Endothelial cell of umbilical vein (primary cell): ENCODE measurements around the gene ZBTB40. TPM values are rescaled to one million over a fixed set of nuclear protein-coding genes. Genes with fewer than 3 reads are reported as not detected.

Source experiments
- BruUV-seq: library from RNA; stranded (reverse); fragments of 400-500 nt; replicated peaks from 2 replicates; lab custom pipeline; 2021; lab: Mats Ljungman, UMichigan
- CTCF ChIA-PET: fragments of 300-600, 350-600 bp; sonication (Branson Sonifier 250); formaldehyde crosslinking; loops from one replicate; lab custom pipeline; 2021; ENCODE audit warnings: antibody characterized with exemption, inconsistent platforms; lab: Charles Lee
- POLR2A ChIA-PET: fragments of 300-600, 350-600 bp; sonication (Branson Sonifier 250); formaldehyde crosslinking; loops from one replicate; lab custom pipeline; 2021; ENCODE audit warnings: antibody characterized with exemption, inconsistent platforms; lab: Charles Lee
- DNase-seq: peaks from one replicate; pipeline ENCODE4 v3.0.0-alpha.2; 2011; ENCODE audit warnings: low read depth, low spot score
- FAIRE-seq: peaks from 2 replicates; lab custom pipeline; 2011; peaks lifted over from hg19 to GRCh38; lab: Jason Lieb, UNC
- H2AFZ ChIP-seq: 2 replicates; pipeline ENCODE4 v1.6.0; 2012; ENCODE audit warnings: low read depth, low read length, control low read depth, inconsistent platforms
- H3K27ac ChIP-seq: 2 replicates; pipeline ENCODE4 v1.5.1; 2011; ENCODE audit warnings: low read depth, mild to moderate bottlenecking, control low read depth, low read length, moderate library complexity; ENCODE audit not compliant: insufficient read depth
- H3K27me3 ChIP-seq, 2 experiments: 2 replicates each; pipeline versions ENCODE4 v1.6.0 to v1.6.1; 2011; ENCODE audit warnings: low read length in 2 of 2, mixed read lengths in 1 of 2; ENCODE audit not compliant: control insufficient read depth in 2 of 2, insufficient read depth in 2 of 2
- H3K36me3 ChIP-seq, 2 experiments: 2 replicates in 1 of 2; 3 replicates in 1 of 2; pipeline ENCODE4 v1.5.1; 2011; ENCODE audit warnings: low read length in 2 of 2, mild to moderate bottlenecking in 1 of 2, moderate library complexity in 1 of 2; ENCODE audit not compliant: control insufficient read depth in 2 of 2, insufficient read depth in 2 of 2; ENCODE audit errors: extremely low read depth in 1 of 2
- H3K4me1 ChIP-seq: 3 replicates; pipeline ENCODE4 v1.5.1; 2011; ENCODE audit warnings: mild to moderate bottlenecking, low read length; ENCODE audit not compliant: control insufficient read depth, insufficient read depth; ENCODE audit errors: extremely low read depth
- H3K4me2 ChIP-seq: 2 replicates; pipeline ENCODE4 v1.6.1; 2011; ENCODE audit warnings: low read length, control low read depth, mixed read lengths; ENCODE audit not compliant: insufficient read depth
- H3K4me3 ChIP-seq, 3 experiments: fragments of 200-600 bp in 1 of 3; sonication (generic), shearing (Covaris generic) in 1 of 3; replicated peaks in 1 of 3; 2 replicates each; pipeline ENCODE4 v1.5.1; 2011 to 2016; ENCODE audit warnings: control low read depth in 3 of 3, low read length in 3 of 3, mild to moderate bottlenecking in 2 of 3, inconsistent platforms in 1 of 3, low read depth in 1 of 3, moderate library complexity in 1 of 3; ENCODE audit not compliant: insufficient read depth in 1 of 3
- H3K79me2 ChIP-seq: 2 replicates; pipeline ENCODE4 v1.6.0; 2012; ENCODE audit warnings: low read length, inconsistent platforms; ENCODE audit not compliant: control insufficient read depth, insufficient read depth
- H3K9ac ChIP-seq: replicated peaks from 2 replicates; pipeline ENCODE3; 2011; ENCODE audit warnings: low read length, control low read depth; ENCODE audit not compliant: insufficient read depth; ENCODE audit errors: extremely low read depth
- H3K9me1 ChIP-seq: replicated peaks from 3 replicates; pipeline ENCODE4 v1.6.0; 2011; ENCODE audit warnings: mild to moderate bottlenecking, low read length; ENCODE audit not compliant: control insufficient read depth, insufficient read depth; ENCODE audit errors: extremely low read depth
- H3K9me3 ChIP-seq: replicated peaks from 2 replicates; pipeline ENCODE4 v1.5.1; 2012; ENCODE audit warnings: low read length, inconsistent platforms; ENCODE audit not compliant: control insufficient read depth, insufficient read depth
- H4K20me1 ChIP-seq: replicated peaks from 2 replicates; pipeline ENCODE3; 2011; ENCODE audit warnings: mild to moderate bottlenecking, low read length; ENCODE audit not compliant: control insufficient read depth, insufficient read depth; ENCODE audit errors: extremely low read depth
- EZH2 ChIP-seq: IDR thresholded peaks from 2 replicates; pipeline ENCODE4 v1.6.1; 2012; ENCODE audit warnings: borderline replicate concordance, low read depth, mild to moderate bottlenecking, moderate library complexity, low read length, inconsistent platforms; ENCODE audit not compliant: severe bottlenecking
- FOS ChIP-seq: IDR thresholded peaks from 2 replicates; pipeline ENCODE4 v1.6.1; 2011; ENCODE audit warnings: mild to moderate bottlenecking, low read length, moderate library complexity, borderline replicate concordance; ENCODE audit not compliant: insufficient read depth
- GATA2 ChIP-seq: IDR thresholded peaks from 2 replicates; pipeline ENCODE4 v1.7.0; 2011; ENCODE audit warnings: low read depth, mild to moderate bottlenecking, moderate library complexity, mixed read lengths, low read length; ENCODE audit not compliant: insufficient read length, insufficient read depth
- JUN ChIP-seq: IDR thresholded peaks from 2 replicates; pipeline ENCODE4 v1.6.1; 2011; ENCODE audit warnings: borderline replicate concordance, low read depth; ENCODE audit not compliant: insufficient read length, insufficient read depth
- MYC ChIP-seq: IDR thresholded peaks from one replicate; pipeline ENCODE4 v1.6.1; 2011; ENCODE audit warnings: mild to moderate bottlenecking, low read depth, low read length
- POLR2A ChIP-seq: IDR thresholded peaks from 2 replicates; pipeline ENCODE4 v1.6.1; 2012; ENCODE audit warnings: low read depth, mild to moderate bottlenecking, control low read depth, low read length
- POLR2AphosphoS5 ChIP-seq: IDR thresholded peaks from 2 replicates; pipeline ENCODE4 v1.6.1; 2012; ENCODE audit warnings: low read depth, mild to moderate bottlenecking, control low read depth, low read length, moderate library complexity; ENCODE audit not compliant: insufficient read depth
- dilution Hi-C: fragments of 300-500 bp; cut with MboI; formaldehyde crosslinking; loops from one replicate; pipeline ENCODE4 v1.15.0; 2019; ENCODE audit warnings: low sequenced_read_pairs; ENCODE audit not compliant: extremely low pct_ligation_motif_present
- intact Hi-C: fragments of 100-400 bp; cut with micrococcal nuclease; formaldehyde crosslinking; loops from one replicate; pipeline ENCODE4 v1.10.0; 2022
- polyA plus RNA-seq, 4 experiments: library from polyadenylated mRNA; depleted of rRNA in 3 of 4; stranded (reverse) in 3 of 4; unstranded in 1 of 4; fragments of >200 nt; gene quantifications; 2 replicates each; pipeline versions ENCODE4 v1.2.1 to v1.2.3, GENCODE V29; 2011 to 2012; ENCODE audit warnings: missing spikeins in 1 of 4
- total RNA-seq: library from RNA; stranded (reverse); gene quantifications from 2 replicates; pipeline ENCODE4 v1.2.3, GENCODE V29; 2021
- TF ChIP-seq, protein P1 (sequence below): IDR thresholded peaks from 2 replicates; pipeline ENCODE4 v1.6.1; 2011; ENCODE audit not compliant: insufficient read depth, insufficient read length
- TF ChIP-seq, protein P2 (sequence below), 2 donors: IDR thresholded peaks; 1 replicate in 1 of 2; 2 replicates in 1 of 2; pipeline ENCODE4 v1.5.1; 2011; ENCODE audit warnings: low read length in 2 of 2, mild to moderate bottlenecking in 2 of 2, moderate library complexity in 2 of 2, control low read depth in 1 of 2, inconsistent platforms in 1 of 2, low read depth in 1 of 2; ENCODE audit not compliant: insufficient read depth in 1 of 2; ENCODE audit errors: extremely low read depth in 1 of 2

Gene ZBTB40
- total and polyA plus RNA-seq, 2 donors (not counting 3 experiments of a cell fraction or from before 2014, with no cell fraction given): 12.3 to 21.3 TPM

DNA sequence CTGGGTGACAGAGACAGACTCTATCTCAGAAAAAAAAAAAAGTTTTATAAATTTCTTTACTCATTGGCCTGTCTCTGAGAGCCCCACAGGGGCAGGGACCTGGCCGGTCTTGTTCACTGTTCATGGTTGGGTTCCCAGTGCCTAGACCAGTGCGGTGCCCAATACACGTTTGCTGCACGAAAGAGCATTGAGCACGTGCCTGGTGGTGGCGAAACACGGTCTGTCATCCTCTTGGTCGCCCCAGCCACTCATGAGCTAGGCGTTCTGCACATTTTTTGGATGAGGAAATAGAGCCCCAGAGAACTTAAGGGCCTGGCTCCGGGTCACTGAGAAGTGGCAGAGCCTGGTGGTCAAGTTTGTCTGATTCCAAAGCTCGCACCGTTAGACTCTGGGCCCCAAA, 93.0 kb downstream of the ZBTB40 start:
- H3K27ac ChIP-seq: no peak overlapping the region
- POLR2A ChIA-PET: no interaction called here
- no peak overlapping the region for H2AFZ ChIP-seq
- H3K9me1 ChIP-seq: no peaks in the 10 kb centered on the region
- H3K27me3 ChIP-seq: peaks cover 9 to 12% of the 10 kb centered on the region in 2 experiments
- FAIRE-seq (no peak), DNase-seq (no peak)
- H3K4me1 ChIP-seq: no peaks in the 10 kb centered on the region
- dilution Hi-C loops (no loop called here), intact Hi-C loops (no loop called here)
- no peak for TF ChIP-seq GATA2
- TF ChIP-seq POLR2AphosphoS5: no peak
- H3K36me3 ChIP-seq: no peaks in the 10 kb centered on the region
- H4K20me1 ChIP-seq: no peaks in the 10 kb centered on the region
- H3K79me2 ChIP-seq: no peaks in the 10 kb centered on the region
- no TSS peak for BruUV-seq
- H3K4me2 ChIP-seq: no peak overlapping the region
- no peak overlapping the region for H3K9ac ChIP-seq
- no peaks in the 10 kb centered on the region for H3K9me3 ChIP-seq
- no peak overlapping the region for H3K4me3 ChIP-seq
- CTCF ChIA-PET: no interaction called here

DNA sequence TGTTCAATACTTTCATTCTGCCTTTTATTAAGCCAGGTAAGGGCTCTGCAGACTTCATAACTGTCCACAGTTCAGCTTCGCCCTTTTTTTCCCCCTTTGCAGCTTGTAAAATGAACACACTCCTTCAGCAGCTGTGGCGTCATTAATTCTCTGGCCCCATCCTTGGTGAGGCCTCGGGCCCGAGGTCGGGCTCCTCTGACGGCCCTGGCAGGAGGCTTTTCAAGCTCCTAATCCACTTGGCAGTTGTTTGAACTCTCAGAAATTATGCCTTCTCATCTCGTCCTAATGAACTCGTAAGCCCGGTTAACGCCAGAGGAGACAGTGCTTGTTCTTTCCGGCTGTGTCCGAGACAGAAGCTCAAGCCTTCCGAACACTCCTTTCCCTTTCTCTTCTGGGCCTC, 93.5 kb downstream of the ZBTB40 start:
- CTCF ChIA-PET: no interaction called here
- TF ChIP-seq POLR2A: no peak
- TF ChIP-seq, protein P1, sequence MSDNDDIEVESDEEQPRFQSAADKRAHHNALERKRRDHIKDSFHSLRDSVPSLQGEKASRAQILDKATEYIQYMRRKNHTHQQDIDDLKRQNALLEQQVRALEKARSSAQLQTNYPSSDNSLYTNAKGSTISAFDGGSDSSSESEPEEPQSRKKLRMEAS: no peak
- TF ChIP-seq GATA2: no peak
- no peak for TF ChIP-seq FOS
- no peak for TF ChIP-seq MYC
- TF ChIP-seq, protein P2, sequence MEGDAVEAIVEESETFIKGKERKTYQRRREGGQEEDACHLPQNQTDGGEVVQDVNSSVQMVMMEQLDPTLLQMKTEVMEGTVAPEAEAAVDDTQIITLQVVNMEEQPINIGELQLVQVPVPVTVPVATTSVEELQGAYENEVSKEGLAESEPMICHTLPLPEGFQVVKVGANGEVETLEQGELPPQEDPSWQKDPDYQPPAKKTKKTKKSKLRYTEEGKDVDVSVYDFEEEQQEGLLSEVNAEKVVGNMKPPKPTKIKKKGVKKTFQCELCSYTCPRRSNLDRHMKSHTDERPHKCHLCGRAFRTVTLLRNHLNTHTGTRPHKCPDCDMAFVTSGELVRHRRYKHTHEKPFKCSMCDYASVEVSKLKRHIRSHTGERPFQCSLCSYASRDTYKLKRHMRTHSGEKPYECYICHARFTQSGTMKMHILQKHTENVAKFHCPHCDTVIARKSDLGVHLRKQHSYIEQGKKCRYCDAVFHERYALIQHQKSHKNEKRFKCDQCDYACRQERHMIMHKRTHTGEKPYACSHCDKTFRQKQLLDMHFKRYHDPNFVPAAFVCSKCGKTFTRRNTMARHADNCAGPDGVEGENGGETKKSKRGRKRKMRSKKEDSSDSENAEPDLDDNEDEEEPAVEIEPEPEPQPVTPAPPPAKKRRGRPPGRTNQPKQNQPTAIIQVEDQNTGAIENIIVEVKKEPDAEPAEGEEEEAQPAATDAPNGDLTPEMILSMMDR (IDR thresholded peaks at IDR 0.05; ENCODE audit: extremely low read depth in 1 of 2, insufficient read depth in 1 of 2, low read depth in 1 of 2, low read length in 2 of 2): no peak
- TF ChIP-seq JUN: no peak
- TF ChIP-seq POLR2AphosphoS5: no peak
- no peak for TF ChIP-seq EZH2
- no peak for FAIRE-seq
- H3K79me2 ChIP-seq: no peaks in the 10 kb centered on the region
- no peak for DNase-seq
- BruUV-seq: no TSS peak
- no peak overlapping the region for H3K4me3 ChIP-seq
- no peaks in the 10 kb centered on the region for H3K4me1 ChIP-seq
- H4K20me1 ChIP-seq: no peaks in the 10 kb centered on the region
- H3K9ac ChIP-seq: no peak overlapping the region
- H3K9me3 ChIP-seq: no peaks in the 10 kb centered on the region
- H3K27ac ChIP-seq: no peak overlapping the region
- peaks cover 9 to 12% of the 10 kb centered on the region in 2 experiments for H3K27me3 ChIP-seq
- H3K4me2 ChIP-seq: no peak overlapping the region
- dilution Hi-C loops: no loop called here
- H2AFZ ChIP-seq: no peak overlapping the region
- POLR2A ChIA-PET: no interaction called here
- H3K36me3 ChIP-seq: no peaks in the 10 kb centered on the region
- intact Hi-C loops: no loop called here
- H3K9me1 ChIP-seq: no peaks in the 10 kb centered on the region
